Measurements from ENCODE around the gene FMN2.

FMN2 gene

DNA sequence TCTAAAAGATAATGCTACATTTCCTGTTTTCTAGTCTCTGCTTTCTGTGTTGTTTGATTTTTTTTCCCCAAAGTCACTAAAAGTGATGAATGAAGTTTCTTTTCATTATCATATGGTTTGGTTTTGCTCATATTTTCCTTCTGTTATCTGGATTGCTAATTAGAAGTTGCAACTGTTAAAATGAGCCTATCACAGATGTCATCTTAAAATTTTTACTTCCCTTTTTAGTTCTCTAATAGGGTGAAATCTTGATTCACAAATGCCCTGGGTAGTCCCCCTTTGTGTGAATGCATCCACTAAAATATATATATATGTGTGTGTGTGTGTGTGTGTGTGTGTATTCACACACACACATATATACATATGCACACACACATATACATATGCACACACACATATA, 376.2 kb downstream of the FMN2 start (continued):
- TF ChIP-seq, protein P1, sequence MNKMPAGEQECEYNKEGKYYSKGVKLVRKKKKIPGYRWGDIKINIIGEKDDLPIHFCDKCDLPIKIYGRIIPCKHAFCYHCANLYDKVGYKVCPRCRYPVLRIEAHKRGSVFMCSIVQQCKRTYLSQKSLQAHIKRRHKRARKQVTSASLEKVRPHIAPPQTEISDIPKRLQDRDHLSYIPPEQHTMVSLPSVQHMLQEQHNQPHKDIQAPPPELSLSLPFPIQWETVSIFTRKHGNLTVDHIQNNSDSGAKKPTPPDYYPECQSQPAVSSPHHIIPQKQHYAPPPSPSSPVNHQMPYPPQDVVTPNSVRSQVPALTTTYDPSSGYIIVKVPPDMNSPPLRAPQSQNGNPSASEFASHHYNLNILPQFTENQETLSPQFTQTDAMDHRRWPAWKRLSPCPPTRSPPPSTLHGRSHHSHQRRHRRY (tag by site-specific recombination; IDR thresholded peaks at IDR 0.05), result no peak
- no peak for TF ChIP-seq ZNF692 (tag by site-specific recombination; IDR thresholded peaks at IDR 0.05)
- TF ChIP-seq, protein P2, sequence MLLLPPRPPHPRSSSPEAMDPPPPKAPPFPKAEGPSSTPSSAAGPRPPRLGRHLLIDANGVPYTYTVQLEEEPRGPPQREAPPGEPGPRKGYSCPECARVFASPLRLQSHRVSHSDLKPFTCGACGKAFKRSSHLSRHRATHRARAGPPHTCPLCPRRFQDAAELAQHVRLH (tag by site-specific recombination; IDR thresholded peaks at IDR 0.05), result no peak
- TF ChIP-seq GLI2 (tag by site-specific recombination; IDR thresholded peaks at IDR 0.05; ENCODE audit: borderline replicate concordance, low read depth), result no peak

GRCh38 chr1:240468656-240469055, 377.0 kb downstream of the FMN2 start:
- POLR2A ChIA-PET, result no interaction called here
- H3K4me3 ChIP-seq (ENCODE audit: low read depth, low read length), result no peak overlapping the region
- H3K36me3 ChIP-seq (ENCODE audit: control insufficient read depth in 2 of 2, insufficient read depth in 1 of 2, low read length in 2 of 2), result no peaks in the 10 kb centered on the region
- H3K4me1 ChIP-seq (ENCODE audit: control insufficient read depth, insufficient read depth, low read length), result peaks cover 24% of the 10 kb centered on the region
- no peaks in the 10 kb centered on the region for H3K9me3 ChIP-seq (ENCODE audit: control insufficient read depth, insufficient read depth, low read depth, low read length)
- no peak for TF ChIP-seq REPIN1 (tag by site-specific recombination; IDR thresholded peaks at IDR 0.05; ENCODE audit: low read depth)
- no peak for TF ChIP-seq ZNF473 (tag by site-specific recombination; IDR thresholded peaks at IDR 0.05)
- TF ChIP-seq ZBTB7A (tag by site-specific recombination; IDR thresholded peaks at IDR 0.05; ENCODE audit: low read depth), result no peak
- TF ChIP-seq HOXA7 (CRISPR knock-in tag; IDR thresholded peaks at IDR 0.05; ENCODE audit: borderline replicate concordance), result no peak
- no peak for TF ChIP-seq ZNF114 (tag by site-specific recombination; IDR thresholded peaks at IDR 0.05)
- TF ChIP-seq, protein P3, sequence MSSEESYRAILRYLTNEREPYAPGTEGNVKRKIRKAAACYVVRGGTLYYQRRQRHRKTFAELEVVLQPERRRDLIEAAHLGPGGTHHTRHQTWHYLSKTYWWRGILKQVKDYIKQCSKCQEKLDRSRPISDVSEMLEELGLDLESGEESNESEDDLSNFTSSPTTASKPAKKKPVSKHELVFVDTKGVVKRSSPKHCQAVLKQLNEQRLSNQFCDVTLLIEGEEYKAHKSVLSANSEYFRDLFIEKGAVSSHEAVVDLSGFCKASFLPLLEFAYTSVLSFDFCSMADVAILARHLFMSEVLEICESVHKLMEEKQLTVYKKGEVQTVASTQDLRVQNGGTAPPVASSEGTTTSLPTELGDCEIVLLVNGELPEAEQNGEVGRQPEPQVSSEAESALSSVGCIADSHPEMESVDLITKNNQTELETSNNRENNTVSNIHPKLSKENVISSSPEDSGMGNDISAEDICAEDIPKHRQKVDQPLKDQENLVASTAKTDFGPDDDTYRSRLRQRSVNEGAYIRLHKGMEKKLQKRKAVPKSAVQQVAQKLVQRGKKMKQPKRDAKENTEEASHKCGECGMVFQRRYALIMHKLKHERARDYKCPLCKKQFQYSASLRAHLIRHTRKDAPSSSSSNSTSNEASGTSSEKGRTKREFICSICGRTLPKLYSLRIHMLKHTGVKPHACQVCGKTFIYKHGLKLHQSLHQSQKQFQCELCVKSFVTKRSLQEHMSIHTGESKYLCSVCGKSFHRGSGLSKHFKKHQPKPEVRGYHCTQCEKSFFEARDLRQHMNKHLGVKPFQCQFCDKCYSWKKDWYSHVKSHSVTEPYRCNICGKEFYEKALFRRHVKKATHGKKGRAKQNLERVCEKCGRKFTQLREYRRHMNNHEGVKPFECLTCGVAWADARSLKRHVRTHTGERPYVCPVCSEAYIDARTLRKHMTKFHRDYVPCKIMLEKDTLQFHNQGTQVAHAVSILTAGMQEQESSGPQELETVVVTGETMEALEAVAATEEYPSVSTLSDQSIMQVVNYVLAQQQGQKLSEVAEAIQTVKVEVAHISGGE (tag by site-specific recombination; conservative IDR thresholded peaks at IDR 0.05; ENCODE audit: low read depth), result no peak
- no peak for TF ChIP-seq ZNF596 (tag by site-specific recombination; IDR thresholded peaks at IDR 0.05)
- CTCF ChIA-PET, result interaction anchor here (0.6 to 1.0 kb wide), 3 partner anchors 13 to 278 kb away, joined by 3 to 5 read pairs (median 3); no protein-coding TSS in a partner anchor
- H3K27ac ChIP-seq (ENCODE audit: extremely low read depth, low read depth, low read length), result no peak overlapping the region

DNA sequence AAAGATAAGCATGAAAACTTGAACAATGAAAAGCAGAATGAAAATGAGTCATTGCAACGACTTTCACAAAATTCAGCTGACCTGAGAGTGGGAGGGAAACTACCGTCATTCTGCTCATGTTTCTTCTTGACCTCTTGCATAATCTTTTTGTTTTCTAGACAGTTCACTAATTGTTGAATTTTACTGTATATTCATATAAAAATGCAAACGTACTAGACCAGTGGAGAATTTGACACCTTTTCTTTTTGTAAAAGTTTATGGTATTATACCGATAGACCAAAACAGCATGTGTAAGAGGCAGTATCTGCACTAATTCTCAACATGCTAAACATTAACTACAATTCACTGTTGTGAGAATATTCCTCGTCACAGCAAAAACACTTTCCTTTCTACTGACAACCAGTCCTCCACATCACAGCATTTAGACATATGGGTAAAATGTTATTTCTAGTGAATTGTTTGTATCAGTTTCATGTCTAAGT, 382.5 kb downstream of the FMN2 start:
- ChIA-PET CTCF (interaction anchor here (0.6 kb wide), 1 partner anchor 1424 kb away, joined by 8 read pairs; no protein-coding TSS in a partner anchor), POLR2A (interaction anchor here (0.6 kb wide), 1 partner anchor 665 kb away, joined by 4 read pairs; no protein-coding TSS in a partner anchor)
- H3K4me3 ChIP-seq (ENCODE audit: low read depth, low read length), result no peak overlapping the region
- peaks cover 6% of the 10 kb centered on the region; the same call in 1 of the 2 replicates for H3K4me1 ChIP-seq (ENCODE audit: control insufficient read depth, insufficient read depth, low read length)
- H3K36me3 ChIP-seq (ENCODE audit: control insufficient read depth in 2 of 2, insufficient read depth in 1 of 2, low read length in 2 of 2), result no peaks in the 10 kb centered on the region
- TF ChIP-seq PRDM1 (tag by site-specific recombination; IDR thresholded peaks at IDR 0.05) (0 out of 2 replicates have a peak, but pooled peaks have one; percentile 26), SALL2 (tag by site-specific recombination; IDR thresholded peaks at IDR 0.05; ENCODE audit: borderline replicate concordance) (no peak)
- TF ChIP-seq, protein P4, sequence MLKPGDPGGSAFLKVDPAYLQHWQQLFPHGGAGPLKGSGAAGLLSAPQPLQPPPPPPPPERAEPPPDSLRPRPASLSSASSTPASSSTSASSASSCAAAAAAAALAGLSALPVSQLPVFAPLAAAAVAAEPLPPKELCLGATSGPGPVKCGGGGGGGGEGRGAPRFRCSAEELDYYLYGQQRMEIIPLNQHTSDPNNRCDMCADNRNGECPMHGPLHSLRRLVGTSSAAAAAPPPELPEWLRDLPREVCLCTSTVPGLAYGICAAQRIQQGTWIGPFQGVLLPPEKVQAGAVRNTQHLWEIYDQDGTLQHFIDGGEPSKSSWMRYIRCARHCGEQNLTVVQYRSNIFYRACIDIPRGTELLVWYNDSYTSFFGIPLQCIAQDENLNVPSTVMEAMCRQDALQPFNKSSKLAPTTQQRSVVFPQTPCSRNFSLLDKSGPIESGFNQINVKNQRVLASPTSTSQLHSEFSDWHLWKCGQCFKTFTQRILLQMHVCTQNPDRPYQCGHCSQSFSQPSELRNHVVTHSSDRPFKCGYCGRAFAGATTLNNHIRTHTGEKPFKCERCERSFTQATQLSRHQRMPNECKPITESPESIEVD (tag by site-specific recombination; IDR thresholded peaks at IDR 0.05), result peak; percentile 1; the same call in 1 of the 2 replicates
- H3K27ac ChIP-seq (ENCODE audit: extremely low read depth, low read depth, low read length), result no peak overlapping the region
- H3K9me3 ChIP-seq (ENCODE audit: control insufficient read depth, insufficient read depth, low read depth, low read length), result no peaks in the 10 kb centered on the region
